Measurements from ENCODE around the gene ECM1.

ECM1 gene

GRCh38 chr1:150511551-150511950 is 3.6 kb downstream of the ECM1 start:
- TF ChIP-seq CTCF (IDR thresholded peaks at IDR 0.05; ENCODE audit: insufficient read depth, missing control alignments) = no peak
- DNase-seq (ENCODE audit: insufficient read length, low spot score) = no peak
- no peak for FAIRE-seq

GRCh38 chr1:150511985-150512660 is 4.2 kb downstream of the ECM1 start:
- TF ChIP-seq CTCF (IDR thresholded peaks at IDR 0.05; ENCODE audit: insufficient read depth, missing control alignments) = no peak
- FAIRE-seq = no peak
- no peak for DNase-seq (ENCODE audit: insufficient read length, low spot score)

- DNase-seq (ENCODE audit: insufficient read length, low spot score) (no peak), FAIRE-seq (no peak)
- TF ChIP-seq CTCF (IDR thresholded peaks at IDR 0.05; ENCODE audit: insufficient read depth, missing control alignments) = no peak
Observed at GRCh38 chr1:150512846-150513245, 4.9 kb downstream of the ECM1 start.

GRCh38 chr1:150513351-150513791 is 5.5 kb downstream of the ECM1 start:
- DNase-seq (ENCODE audit: insufficient read length, low spot score) (no peak), FAIRE-seq (no peak)
- TF ChIP-seq CTCF (IDR thresholded peaks at IDR 0.05; ENCODE audit: insufficient read depth, missing control alignments) = no peak

GRCh38 chr1:150514260-150514659 is 6.4 kb downstream of the ECM1 start:
- DNase-seq (ENCODE audit: insufficient read length, low spot score) = no peak
- no peak for TF ChIP-seq CTCF (IDR thresholded peaks at IDR 0.05; ENCODE audit: insufficient read depth, missing control alignments)
- FAIRE-seq = no peak

- no peak for DNase-seq (ENCODE audit: insufficient read length, low spot score)
- TF ChIP-seq CTCF (IDR thresholded peaks at IDR 0.05; ENCODE audit: insufficient read depth, missing control alignments) = no peak
- FAIRE-seq = no peak
Observed at GRCh38 chr1:150514913-150515327, 7.0 kb downstream of the ECM1 start.

GRCh38 chr1:150515328-150516049 is 7.6 kb downstream of the ECM1 start, which contains the start of gene FALEC:
FALEC (plus strand) TSS chr1:150515752.
- FAIRE-seq = no peak
- no peak for TF ChIP-seq CTCF (IDR thresholded peaks at IDR 0.05; ENCODE audit: insufficient read depth, missing control alignments)
- peak; percentile 99 for DNase-seq (ENCODE audit: insufficient read length, low spot score)
